ENCODE measurements around the gene SYTL3.
"Not testable (repeated sequence)": the region's sequence is repeated elsewhere in the genome, so short reads cannot be mapped to it uniquely, and the experiment has no call there.

Gene SYTL3

GRCh38 chr6:158622545-158623190 is 27.2 kb upstream of the SYTL3 start:
- DNase-seq: no peak

DNA sequence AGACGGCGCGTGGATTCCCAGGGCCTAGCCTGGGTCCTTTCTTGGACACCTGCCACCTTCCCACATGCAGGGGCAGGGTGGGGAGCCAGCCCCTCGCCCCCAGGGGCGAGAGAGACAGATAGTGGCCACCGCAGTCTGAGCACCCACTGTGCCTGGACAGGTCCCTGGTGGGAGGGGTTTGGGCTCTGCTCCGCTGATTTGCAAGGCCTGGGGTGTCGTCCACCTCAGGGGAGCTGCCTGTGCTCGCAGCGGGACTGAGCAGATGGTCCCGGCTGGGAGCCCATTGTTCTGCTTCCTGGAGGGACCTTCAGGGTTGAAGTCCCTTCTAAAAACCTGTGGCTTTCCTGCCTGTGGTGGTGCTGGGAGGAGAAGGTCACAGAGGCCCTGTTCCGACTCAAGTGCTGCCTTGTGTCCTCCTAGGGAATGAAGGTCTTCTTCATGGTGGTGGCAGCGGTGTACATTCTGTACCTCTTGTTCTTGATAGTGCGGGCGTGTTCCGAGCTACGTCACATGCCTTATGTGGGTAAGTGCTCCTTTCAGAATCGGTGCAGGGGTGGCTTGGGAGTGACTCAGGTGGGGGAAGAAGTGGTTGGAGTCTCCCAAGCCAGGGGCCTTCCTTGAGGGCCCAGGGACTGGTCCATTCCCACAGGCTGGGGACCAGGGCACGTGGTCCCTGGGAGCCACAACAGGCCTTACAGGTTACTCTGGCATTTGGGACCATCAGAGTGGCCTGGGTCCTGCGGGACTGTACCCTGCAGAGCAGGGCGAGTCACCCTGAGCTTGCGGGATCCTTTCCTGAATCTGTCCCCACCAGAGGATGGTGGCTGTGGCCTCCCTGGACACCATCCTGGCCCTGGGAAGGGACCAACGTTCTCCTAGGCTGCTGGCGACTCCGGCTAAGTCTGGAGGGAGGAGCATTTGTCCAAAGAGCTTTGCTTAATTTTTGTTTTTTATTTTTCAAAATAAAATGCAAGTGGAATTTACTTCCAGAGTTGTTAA is 24.9 kb upstream of the SYTL3 start:
- no peak for DNase-seq

DNA sequence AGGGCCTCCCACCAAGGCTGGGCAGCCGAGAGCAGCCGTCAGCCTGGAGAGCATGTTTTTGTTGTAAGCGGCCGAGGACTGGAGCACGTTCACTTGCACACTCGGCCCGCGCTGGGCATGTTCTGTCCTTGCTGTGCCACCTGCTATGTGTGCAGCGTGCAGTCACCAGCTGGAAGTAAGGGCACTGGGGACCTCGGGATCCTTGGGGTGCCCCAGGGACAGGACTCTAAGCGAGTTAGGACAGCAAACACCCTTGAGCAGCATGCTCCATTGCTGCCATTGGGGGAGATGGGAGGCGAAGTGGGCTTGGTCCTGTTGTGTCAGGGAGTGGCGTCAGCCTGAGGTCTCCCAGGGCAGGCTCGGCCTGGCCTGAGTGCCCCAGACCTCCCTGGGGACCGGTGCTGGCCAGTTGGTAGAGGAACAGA is 24.0 kb upstream of the SYTL3 start:
- DNase-seq: no peak

DNA sequence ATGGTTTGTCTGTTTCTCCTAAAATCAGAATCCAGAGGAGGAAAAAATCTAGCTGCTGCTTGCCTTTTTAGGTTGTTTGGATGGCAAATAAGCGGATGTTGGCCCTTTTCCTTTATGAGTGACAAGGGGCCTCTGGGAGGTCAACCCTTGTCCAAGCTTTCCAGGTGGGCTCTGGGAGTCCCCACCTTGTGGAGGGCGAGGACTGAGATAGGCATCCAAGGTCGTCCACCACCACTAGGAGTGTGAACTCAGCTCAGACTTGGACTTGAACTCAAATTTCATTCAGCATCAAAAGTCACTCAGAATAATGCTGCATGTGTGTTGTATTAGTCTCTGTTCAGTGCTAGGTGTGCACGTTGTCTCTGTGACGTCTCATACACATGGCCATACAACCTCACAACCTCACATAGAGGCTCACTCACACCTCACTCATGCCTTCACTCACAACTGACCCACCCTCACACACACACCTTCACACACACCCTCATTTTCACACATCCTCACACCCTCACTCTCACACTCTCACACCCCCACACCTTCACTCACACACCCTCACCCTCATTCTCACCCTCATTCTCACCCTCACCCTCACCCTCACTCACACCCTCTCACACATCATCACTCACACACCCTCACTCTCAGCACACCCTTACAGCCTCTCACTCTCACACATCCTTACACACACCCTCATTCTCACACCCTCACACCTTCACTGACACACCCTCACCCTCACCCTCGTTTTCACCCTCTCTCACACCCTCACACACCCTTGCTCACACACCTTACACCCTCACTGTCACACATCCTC is 23.3 kb upstream of the SYTL3 start:
- no peak for DNase-seq

DNA sequence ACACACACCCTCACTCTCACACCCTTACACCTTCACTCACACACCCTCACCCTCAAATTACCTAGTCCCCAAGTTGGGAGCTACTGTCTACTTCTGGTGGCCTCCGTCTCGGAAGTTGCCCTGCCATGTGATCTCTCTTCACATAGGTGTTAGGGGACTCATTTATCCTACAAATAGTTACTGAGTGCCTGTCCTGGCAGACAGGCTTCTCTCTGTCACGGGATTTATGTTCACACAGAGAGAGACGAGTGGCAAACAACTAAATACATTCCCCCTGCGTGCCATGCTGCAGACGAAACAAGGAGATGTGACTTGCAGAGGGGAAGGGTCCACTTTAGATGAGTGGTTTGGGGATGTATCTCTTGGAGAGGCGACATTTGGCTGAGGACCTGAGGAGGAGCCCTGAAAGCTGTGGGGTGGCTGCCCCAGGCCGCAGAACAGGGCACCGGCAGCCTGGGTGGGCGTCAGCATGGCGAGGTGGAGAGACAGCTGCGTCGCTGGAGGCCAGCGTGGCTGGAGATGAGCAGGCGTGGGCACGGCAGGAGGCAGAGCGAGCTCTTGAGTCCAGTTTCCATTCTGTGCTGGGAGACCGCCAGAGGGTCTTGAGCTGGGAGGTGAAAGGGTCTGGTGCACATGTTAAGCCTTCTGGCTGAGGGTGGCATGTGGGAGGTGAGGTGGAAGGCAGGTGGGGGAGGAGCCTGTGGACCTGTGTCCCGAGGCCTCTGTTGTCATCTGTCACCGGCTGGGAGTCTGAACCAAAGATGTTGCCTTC is 22.5 kb upstream of the SYTL3 start:
- DNase-seq: no peak

- DNase-seq: no peak
These were observed 22.0 kb upstream of the SYTL3 start for GRCh38 chr6:158627940-158628211.

DNA sequence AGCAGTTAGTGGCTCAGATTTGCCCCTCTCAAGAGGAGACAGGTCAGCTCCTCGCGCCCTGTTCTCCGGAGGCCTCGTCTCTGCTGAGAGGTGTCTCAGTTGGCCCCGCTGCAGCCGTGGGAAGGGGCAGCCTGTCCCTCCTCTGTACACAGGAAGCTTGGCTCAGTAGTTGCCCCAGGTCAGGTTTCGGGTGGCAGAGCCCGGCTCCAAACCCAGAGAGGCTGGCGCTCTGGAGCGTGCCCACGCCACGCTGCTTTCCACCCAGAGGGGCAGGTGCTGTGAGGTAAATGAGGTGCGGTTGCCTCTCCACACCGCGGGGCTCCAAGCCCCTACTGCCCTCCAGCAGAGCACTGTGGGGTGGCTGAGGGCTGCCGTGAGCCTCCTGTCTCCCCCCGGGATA is 21.3 kb upstream of the SYTL3 start:
- no peak for DNase-seq

- no peak for DNase-seq
These were observed 20.3 kb upstream of the SYTL3 start for GRCh38 chr6:158629367-158630221.

- DNase-seq: no peak
These were observed 18.8 kb upstream of the SYTL3 start for GRCh38 chr6:158630938-158631616.

DNA sequence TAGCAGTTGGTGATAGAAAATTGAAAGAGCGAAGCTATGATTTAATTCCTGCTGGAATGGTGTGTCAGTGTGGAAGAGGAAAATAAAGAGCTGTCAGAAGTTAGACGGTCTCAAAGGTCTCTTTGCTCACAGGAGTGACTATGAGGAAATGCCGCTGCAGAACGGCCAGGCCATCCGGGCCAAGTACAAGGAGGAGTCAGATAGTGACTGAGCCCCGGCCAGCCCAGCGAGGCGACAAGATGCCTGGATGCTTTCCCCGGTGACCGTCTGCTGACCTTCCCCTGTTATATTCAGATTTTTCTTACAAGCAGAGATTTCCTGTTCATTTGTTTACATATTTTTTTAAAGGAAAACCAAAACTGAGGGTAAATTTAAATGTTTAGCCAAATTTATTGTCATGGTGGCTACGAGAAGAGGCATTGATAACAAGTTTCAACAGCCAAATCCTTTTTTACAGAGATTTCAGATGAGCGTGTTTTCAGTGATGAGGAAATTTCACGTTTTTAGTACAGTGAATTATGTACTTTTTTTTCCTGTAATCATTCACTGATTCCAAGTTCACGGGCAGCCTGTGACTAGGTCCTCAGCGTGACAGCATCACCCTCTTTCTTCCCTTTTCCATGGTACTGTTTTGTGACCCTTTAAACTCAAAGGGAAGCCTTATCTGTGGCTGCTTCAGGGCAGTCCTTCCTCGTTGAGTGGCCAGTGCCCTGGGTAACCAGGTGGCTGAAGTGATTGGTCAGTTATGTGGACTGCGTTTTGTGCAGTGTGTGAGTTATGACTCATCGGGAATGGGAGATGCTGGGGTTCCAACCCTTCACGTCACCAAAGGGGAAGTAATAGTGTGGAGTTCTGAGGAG is 17.9 kb upstream of the SYTL3 start:
- DNase-seq: no peak

DNA sequence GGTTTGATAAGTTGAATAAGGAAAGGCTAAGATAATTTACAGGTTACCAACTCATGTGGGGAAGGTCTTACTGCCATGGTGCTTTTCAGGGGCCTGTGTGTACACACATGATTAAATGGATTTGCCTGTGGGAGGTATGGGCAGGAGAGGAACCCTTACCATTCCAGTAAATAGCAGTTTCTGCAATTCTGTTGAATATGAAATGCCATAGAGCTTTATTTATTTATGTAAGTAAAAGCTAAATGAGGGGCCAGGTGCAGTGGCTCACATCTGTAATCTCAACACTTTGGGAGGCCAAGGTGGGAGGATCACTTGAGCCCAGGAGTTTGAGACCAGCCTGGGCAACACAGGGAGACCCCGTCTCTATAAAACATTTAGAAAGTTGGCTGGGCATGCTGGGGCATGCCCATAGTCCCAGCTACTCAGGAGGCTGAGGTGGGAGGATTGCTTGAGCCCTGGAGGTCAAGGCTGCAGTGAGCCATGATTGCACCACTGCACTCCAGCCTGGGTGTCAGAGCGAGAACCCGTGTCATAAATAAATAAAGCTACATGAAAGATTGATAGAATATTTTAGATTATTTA is 17.2 kb upstream of the SYTL3 start:
- DNase-seq: not testable (repeated sequence)

- DNase-seq: no peak
These were observed 16.7 kb upstream of the SYTL3 start for GRCh38 chr6:158633127-158633526.

GRCh38 chr6:158634695-158635426 is 15.0 kb upstream of the SYTL3 start:
- no peak for DNase-seq

GRCh38 chr6:158635427-158636073 is 14.3 kb upstream of the SYTL3 start:
- DNase-seq: no peak

DNA sequence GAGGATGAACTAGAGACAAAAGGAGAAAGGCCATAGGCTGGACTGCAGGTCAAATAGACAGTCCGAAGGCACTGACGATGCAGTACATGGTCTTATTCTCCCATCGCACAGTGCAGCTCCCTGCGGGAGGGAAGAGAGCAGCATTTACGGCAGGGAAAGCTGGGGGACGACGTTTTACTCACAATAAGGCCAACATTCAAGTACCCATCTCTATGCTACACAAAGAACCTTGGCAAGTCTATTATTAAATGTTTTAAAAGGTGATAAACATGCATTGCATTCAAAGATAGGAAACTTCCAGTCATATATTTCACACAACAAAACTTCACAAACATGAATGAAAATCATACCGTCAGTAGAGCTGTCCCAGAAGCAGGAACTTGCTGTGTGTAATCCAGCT is 13.1 kb upstream of the SYTL3 start:
- DNase-seq: no peak

- DNase-seq: no peak
These were observed 11.5 kb upstream of the SYTL3 start for GRCh38 chr6:158638324-158638854.

DNA sequence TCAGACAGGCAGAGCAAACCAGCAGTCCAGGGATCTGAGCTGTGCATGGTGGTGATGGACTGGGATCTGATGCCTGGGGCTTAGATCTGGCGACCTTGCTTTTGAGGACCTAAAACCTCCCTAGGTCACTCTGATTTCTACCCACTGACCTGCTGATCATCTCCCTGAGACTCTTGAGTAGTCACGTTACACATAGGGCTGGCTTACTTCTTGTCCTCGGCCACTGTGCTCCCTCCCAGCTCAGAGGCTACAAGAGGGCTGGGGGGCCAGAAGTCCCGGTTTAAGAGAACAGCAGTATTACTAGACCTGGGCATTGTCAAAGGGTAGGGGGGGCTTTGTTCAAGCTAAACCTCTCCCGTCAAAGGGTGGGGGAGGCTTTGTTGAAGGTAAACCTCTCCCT is 10.8 kb upstream of the SYTL3 start:
- no peak for DNase-seq

DNA sequence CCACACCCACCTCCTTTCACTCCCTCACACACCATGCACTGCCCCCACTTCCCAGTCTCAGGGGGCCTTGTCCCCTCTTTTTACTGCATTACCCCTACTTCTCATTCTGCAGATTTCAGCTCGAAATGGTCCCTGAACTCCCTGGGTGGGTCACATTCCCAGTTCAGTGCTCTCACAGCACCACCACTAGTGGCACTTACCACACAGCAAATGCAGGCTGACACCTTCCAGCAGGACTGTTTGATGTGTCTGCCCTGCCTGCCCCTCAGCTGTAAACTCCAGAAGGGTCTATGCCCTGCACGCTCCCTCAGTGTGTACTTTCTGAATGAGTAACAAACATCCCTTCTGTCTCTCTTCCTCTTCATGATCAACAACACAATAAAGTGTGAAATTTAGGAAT is 9.3 kb upstream of the SYTL3 start:
- no peak for DNase-seq

All from NCI-H524 treated with DMSO at 0.1 percent for 48 hours (cell line).